LNCAP (cell line): Measurements from ENCODE around the gene GRAMD4.

ENCODE experiments used
- CTCF ChIP-seq: fragments of 450-650 bp; IDR thresholded peaks from 2 replicates; pipeline ENCODE4 v1.5.1; 2017; ENCODE audit warnings: mild to moderate bottlenecking

GRAMD4 gene

GRCh38 chr22:46637711-46638600, 17.8 kb downstream of the GRAMD4 start:
- no peak for TF ChIP-seq CTCF

GRCh38 chr22:46638601-46639431, 18.6 kb downstream of the GRAMD4 start:
- no peak for TF ChIP-seq CTCF

- TF ChIP-seq CTCF, result no peak
Measured at GRCh38 chr22:46639843-46640242, 19.7 kb downstream of the GRAMD4 start.

GRCh38 chr22:46640293-46641055, 20.3 kb downstream of the GRAMD4 start:
- TF ChIP-seq CTCF, result no peak

GRCh38 chr22:46641811-46642266, 21.7 kb downstream of the GRAMD4 start:
- TF ChIP-seq CTCF, result no peak

- no peak for TF ChIP-seq CTCF
Measured at GRCh38 chr22:46646531-46647215, 26.5 kb downstream of the GRAMD4 start.
